Measurements from ENCODE around the gene CUX1. TPM values are rescaled to one million over a fixed set of nuclear protein-coding genes. Genes with fewer than 3 reads are reported as not detected.

CUX1 gene
- total and polyA plus RNA-seq, 2 donors (not counting 1 experiment from before 2014, with no cell fraction given) = 22.7 to 38.1 TPM

GRCh38 chr7:102239206-102239820 lies 421.9 kb downstream of the CUX1 start:
- Histone ChIP-seq H3K9me3 (ENCODE audit: control insufficient read depth, insufficient read depth, low read depth, low read length) (no peaks in the 10 kb centered on the region), H3K4me3 (replicated peaks in 1 of 4; ENCODE audit: control extremely low read depth in 1 of 4, insufficient read depth in 1 of 4, low read depth in 3 of 4, low read length in 4 of 4) (no peak overlapping the region), H4K20me1 (ENCODE audit: control insufficient read depth, extremely low read depth, insufficient read depth, low read length) (no peaks in the 10 kb centered on the region), H3K4me1 (ENCODE audit: control insufficient read depth, extremely low read depth, insufficient read depth, low read length) (no peaks in the 10 kb centered on the region), H2AFZ (ENCODE audit: low read length) (no peak overlapping the region), H3K79me2 (ENCODE audit: control insufficient read depth, insufficient read depth, low read length) (no peaks in the 10 kb centered on the region), H3K9ac (ENCODE audit: insufficient read depth, low read length) (no peak overlapping the region), H3K4me2 (ENCODE audit: extremely low read depth, insufficient read depth, low read length) (no peak overlapping the region), H3K36me3 (ENCODE audit: control insufficient read depth, insufficient read depth, low read length) (no peaks in the 10 kb centered on the region), H3K27ac (ENCODE audit: insufficient read depth, low read length) (no peak overlapping the region), H3K27me3 (ENCODE audit: control insufficient read depth, insufficient read depth, low read length) (no peaks in the 10 kb centered on the region)
- TF ChIP-seq CTCF (conservative IDR thresholded peaks at IDR 0.05 in 1 of 2, IDR thresholded peaks at IDR 0.05 in 1 of 2; ENCODE audit: low read depth in 1 of 2, low read length in 2 of 2) (no peak), EZH2 (IDR thresholded peaks at IDR 0.05; ENCODE audit: low read length, missing control alignments) (no peak)
- no peak for DNase-seq (ENCODE audit: low read depth in 2 of 2)

DNA sequence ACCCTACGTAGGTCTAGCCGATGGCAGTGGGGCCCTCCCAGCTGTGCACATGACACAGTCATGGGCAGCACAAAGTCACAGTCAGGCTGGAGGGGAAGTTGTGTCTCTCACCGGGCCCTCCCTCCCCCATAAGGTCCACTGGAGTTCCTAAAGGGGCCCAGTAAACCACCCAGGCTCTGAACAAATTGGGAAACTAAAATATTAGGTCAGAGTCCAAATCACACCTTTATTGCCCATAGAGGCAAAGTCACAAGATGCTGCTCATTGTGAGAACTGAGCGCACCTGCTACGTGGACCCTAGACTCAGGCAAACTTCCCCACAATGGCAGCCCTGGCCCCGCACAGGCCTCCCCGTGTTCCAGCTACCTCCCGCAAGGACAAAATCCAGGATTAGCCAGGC lies 424.0 kb downstream of the CUX1 start:
- H3K27me3 ChIP-seq (ENCODE audit: control insufficient read depth, insufficient read depth, low read length) = no peaks in the 10 kb centered on the region
- H3K36me3 ChIP-seq (ENCODE audit: control insufficient read depth, insufficient read depth, low read length) = no peaks in the 10 kb centered on the region
- no peaks in the 10 kb centered on the region for H4K20me1 ChIP-seq (ENCODE audit: control insufficient read depth, extremely low read depth, insufficient read depth, low read length)
- TF ChIP-seq CTCF (conservative IDR thresholded peaks at IDR 0.05 in 1 of 2, IDR thresholded peaks at IDR 0.05 in 1 of 2; ENCODE audit: low read depth in 1 of 2, low read length in 2 of 2) (no peak), EZH2 (IDR thresholded peaks at IDR 0.05; ENCODE audit: low read length, missing control alignments) (no peak)
- no peak overlapping the region for H3K9ac ChIP-seq (ENCODE audit: insufficient read depth, low read length)
- H2AFZ ChIP-seq (ENCODE audit: low read length) = no peak overlapping the region
- no peak for DNase-seq (ENCODE audit: low read depth in 2 of 2)
- H3K4me1 ChIP-seq (ENCODE audit: control insufficient read depth, extremely low read depth, insufficient read depth, low read length) = no peaks in the 10 kb centered on the region
- no peak overlapping the region for H3K4me3 ChIP-seq (replicated peaks in 1 of 4; ENCODE audit: control extremely low read depth in 1 of 4, insufficient read depth in 1 of 4, low read depth in 3 of 4, low read length in 4 of 4)
- H3K4me2 ChIP-seq (ENCODE audit: extremely low read depth, insufficient read depth, low read length) = no peak overlapping the region
- H3K79me2 ChIP-seq (ENCODE audit: control insufficient read depth, insufficient read depth, low read length) = no peaks in the 10 kb centered on the region
- no peak overlapping the region for H3K27ac ChIP-seq (ENCODE audit: insufficient read depth, low read length)
- no peaks in the 10 kb centered on the region for H3K9me3 ChIP-seq (ENCODE audit: control insufficient read depth, insufficient read depth, low read depth, low read length)

- TF ChIP-seq EZH2 (IDR thresholded peaks at IDR 0.05; ENCODE audit: low read length, missing control alignments) = no peak
- no peak for TF ChIP-seq CTCF (conservative IDR thresholded peaks at IDR 0.05 in 1 of 2, IDR thresholded peaks at IDR 0.05 in 1 of 2; ENCODE audit: low read depth in 1 of 2, low read length in 2 of 2)
- Histone ChIP-seq H4K20me1 (ENCODE audit: control insufficient read depth, extremely low read depth, insufficient read depth, low read length) (no peaks in the 10 kb centered on the region), H2AFZ (ENCODE audit: low read length) (no peak overlapping the region), H3K27me3 (ENCODE audit: control insufficient read depth, insufficient read depth, low read length) (no peaks in the 10 kb centered on the region), H3K27ac (ENCODE audit: insufficient read depth, low read length) (no peak overlapping the region), H3K9ac (ENCODE audit: insufficient read depth, low read length) (no peak overlapping the region), H3K36me3 (ENCODE audit: control insufficient read depth, insufficient read depth, low read length) (no peaks in the 10 kb centered on the region), H3K9me3 (ENCODE audit: control insufficient read depth, insufficient read depth, low read depth, low read length) (no peaks in the 10 kb centered on the region), H3K79me2 (ENCODE audit: control insufficient read depth, insufficient read depth, low read length) (no peaks in the 10 kb centered on the region), H3K4me2 (ENCODE audit: extremely low read depth, insufficient read depth, low read length) (no peak overlapping the region), H3K4me1 (ENCODE audit: control insufficient read depth, extremely low read depth, insufficient read depth, low read length) (no peaks in the 10 kb centered on the region), H3K4me3 (replicated peaks in 1 of 4; ENCODE audit: control extremely low read depth in 1 of 4, insufficient read depth in 1 of 4, low read depth in 3 of 4, low read length in 4 of 4) (no peak overlapping the region)
- no peak for DNase-seq (ENCODE audit: low read depth in 2 of 2)
Measured at GRCh38 chr7:102244601-102245000, 427.2 kb downstream of the CUX1 start.

Measured in fibroblast of lung (primary cell).